ENCODE data around the gene GFRA4. TPM values are rescaled to one million over a fixed set of nuclear protein-coding genes. Genes with fewer than 3 reads are reported as not detected.

Gene GFRA4
- total RNA-seq, 2 experiments from 2014 or later = not detected

- Mint-ChIP-seq H3K27ac (no peak overlapping the region), H3K4me3 (no peak overlapping the region), H3K9me3 (no peaks in the 10 kb centered on the region), H3K36me3 (peaks cover 2% of the 10 kb centered on the region), H3K27me3 (no peaks in the 10 kb centered on the region), H3K4me1 (ENCODE audit: low read depth) (no peaks in the 10 kb centered on the region)
- intact Hi-C loops (cut with micrococcal nuclease) = no loop called here
- POLR2A ChIA-PET = no interaction called here
- CTCF ChIA-PET = interaction anchor here (1.8 kb wide), 1 partner anchor 97 kb away, joined by 5 read pairs; no protein-coding TSS in a partner anchor
- no peak for DNase-seq
Observed at GRCh38 chr20:3614466-3614865, 48.7 kb downstream of the GFRA4 start.

- peaks cover 7% of the 10 kb centered on the region for H3K36me3 Mint-ChIP-seq
- POLR2A ChIA-PET = no interaction called here
- H3K4me3 Mint-ChIP-seq = no peak overlapping the region
- no peak for DNase-seq
- CTCF ChIA-PET = interaction anchor here (1.8 kb wide), 1 partner anchor 97 kb away, joined by 5 read pairs; no protein-coding TSS in a partner anchor
- H3K27ac Mint-ChIP-seq = no peak overlapping the region
- intact Hi-C loops (cut with micrococcal nuclease) = no loop called here
- H3K4me1 Mint-ChIP-seq (ENCODE audit: low read depth) = no peaks in the 10 kb centered on the region
- no peaks in the 10 kb centered on the region for H3K27me3 Mint-ChIP-seq
- no peaks in the 10 kb centered on the region for H3K9me3 Mint-ChIP-seq
Observed at GRCh38 chr20:3613821-3614440, 49.3 kb downstream of the GFRA4 start.

GRCh38 chr20:3612795-3613572 lies 50.2 kb downstream of the GFRA4 start:
- H3K4me3 Mint-ChIP-seq = no peak overlapping the region
- ChIA-PET CTCF (interaction anchor here (1.4 to 1.8 kb wide), 2 partner anchors 50 to 98 kb away, joined by 3 to 5 read pairs; no protein-coding TSS in a partner anchor), POLR2A (no interaction called here)
- H3K9me3 Mint-ChIP-seq = no peaks in the 10 kb centered on the region
- H3K27me3 Mint-ChIP-seq = no peaks in the 10 kb centered on the region
- peaks cover 7% of the 10 kb centered on the region for H3K36me3 Mint-ChIP-seq
- DNase-seq = no peak
- intact Hi-C loops (cut with micrococcal nuclease) = no loop called here
- H3K27ac Mint-ChIP-seq = no peak overlapping the region
- H3K4me1 Mint-ChIP-seq (ENCODE audit: low read depth) = no peaks in the 10 kb centered on the region

GRCh38 chr20:3611901-3612300 lies 51.3 kb downstream of the GFRA4 start:
- Mint-ChIP-seq H3K27ac (no peak overlapping the region), H3K4me1 (ENCODE audit: low read depth) (no peaks in the 10 kb centered on the region), H3K4me3 (no peak overlapping the region), H3K9me3 (no peaks in the 10 kb centered on the region), H3K36me3 (peaks cover 7% of the 10 kb centered on the region), H3K27me3 (no peaks in the 10 kb centered on the region)
- CTCF ChIA-PET = interaction anchor here (1.4 kb wide), 1 partner anchor 49 kb away, joined by 3 read pairs; no protein-coding TSS in a partner anchor
- intact Hi-C loops (cut with micrococcal nuclease) = no loop called here
- POLR2A ChIA-PET = no interaction called here
- no peak for DNase-seq

Other genes with a start within 250 kb of the GFRA4 start
- 1 to 10 TPM; 7.3 to 7.8 TPM for gene ATRN, start 192.4 kb downstream of the GFRA4 start, total RNA-seq
- gene ADAM33, start 18.6 kb upstream of the GFRA4 start, total RNA-seq = not detected
- gene SIGLEC1, start 49.2 kb upstream of the GFRA4 start, total RNA-seq = under 1 TPM in 1 of 2 experiments, not detected in 1; 0.07 TPM
- gene HSPA12B, start 69.3 kb upstream of the GFRA4 start, total RNA-seq = not detected
- 10 to 100 TPM; 50.6 to 51.4 TPM for gene ADISSP, start 104.4 kb upstream of the GFRA4 start, total RNA-seq
- gene SPEF1, start 118.0 kb upstream of the GFRA4 start, total RNA-seq = under 1 TPM in 1 of 2 experiments, not detected in 1; 0.17 TPM
- gene CENPB, start 123.3 kb upstream of the GFRA4 start, total RNA-seq = 10 to 100 TPM; 50.1 to 51.9 TPM
- gene CDC25B, start 132.9 kb upstream of the GFRA4 start, total RNA-seq = 100 to 1,000 TPM; 120 to 128 TPM
- 1 to 10 TPM; 9.1 to 10.0 TPM for gene AP5S1, start 157.1 kb upstream of the GFRA4 start, total RNA-seq
- 10 to 100 TPM; 22.2 to 24.2 TPM for gene MAVS, start 183.4 kb upstream of the GFRA4 start, total RNA-seq
- gene PANK2, start 226.0 kb upstream of the GFRA4 start, total RNA-seq = 10 to 100 TPM; 49.3 to 52.5 TPM